HUES48 (cell line): ENCODE measurements around the gene PDE4B.

ENCODE experiments used
- H3K27ac ChIP-seq: one replicate; pipeline ENCODE4 v1.7.0; 2013; ENCODE audit warnings: low read depth, low read length, inconsistent platforms
- H3K27me3 ChIP-seq: 2 replicates; pipeline ENCODE4 v1.6.1; 2013; ENCODE audit warnings: mild to moderate bottlenecking, low read length; ENCODE audit not compliant: control insufficient read depth, insufficient read depth
- H3K36me3 ChIP-seq: 2 replicates; pipeline ENCODE4 v1.6.1; 2013; ENCODE audit warnings: low read length; ENCODE audit not compliant: control insufficient read depth, insufficient read depth
- H3K4me1 ChIP-seq: 2 replicates; pipeline ENCODE4 v1.6.1; 2013; ENCODE audit warnings: mild to moderate bottlenecking, low read length; ENCODE audit not compliant: control insufficient read depth, insufficient read depth
- H3K4me3 ChIP-seq: 2 replicates; pipeline ENCODE4 v1.5.1; 2013; ENCODE audit warnings: mild to moderate bottlenecking, low read depth, low read length
- H3K9ac ChIP-seq: 2 replicates; pipeline ENCODE4 v1.6.1; 2013; ENCODE audit warnings: mild to moderate bottlenecking, low read depth, low read length, moderate library complexity
- H3K9me3 ChIP-seq: 2 replicates; pipeline ENCODE4 v1.6.1; 2013; ENCODE audit warnings: low read length; ENCODE audit not compliant: control insufficient read depth, insufficient read depth

PDE4B gene

DNA sequence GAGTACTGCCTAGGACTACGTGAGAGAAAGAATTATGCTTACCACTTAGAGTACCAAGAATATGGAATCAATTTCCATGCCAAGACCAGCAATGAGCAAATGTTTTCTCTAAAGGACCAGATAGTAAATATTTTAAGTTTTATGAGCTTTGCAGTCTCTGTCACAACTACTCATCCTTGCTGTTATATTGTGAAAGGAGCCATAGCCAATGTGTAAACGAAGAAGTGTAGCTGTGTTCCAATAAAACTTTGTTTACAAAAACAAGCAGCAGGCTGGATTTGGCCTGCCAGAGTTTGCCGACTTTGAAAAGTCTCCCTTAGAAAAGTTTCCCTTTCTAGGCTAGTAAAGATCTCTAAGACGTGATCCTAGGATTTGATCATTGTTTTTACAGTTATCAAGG is 128.8 kb downstream of the PDE4B start:
- Histone ChIP-seq H3K9ac (no peak overlapping the region), H3K27ac (no peak overlapping the region), H3K4me3 (no peak overlapping the region), H3K4me1 (no peaks in the 10 kb centered on the region), H3K27me3 (no peaks in the 10 kb centered on the region), H3K9me3 (no peaks in the 10 kb centered on the region), H3K36me3 (no peaks in the 10 kb centered on the region)

DNA sequence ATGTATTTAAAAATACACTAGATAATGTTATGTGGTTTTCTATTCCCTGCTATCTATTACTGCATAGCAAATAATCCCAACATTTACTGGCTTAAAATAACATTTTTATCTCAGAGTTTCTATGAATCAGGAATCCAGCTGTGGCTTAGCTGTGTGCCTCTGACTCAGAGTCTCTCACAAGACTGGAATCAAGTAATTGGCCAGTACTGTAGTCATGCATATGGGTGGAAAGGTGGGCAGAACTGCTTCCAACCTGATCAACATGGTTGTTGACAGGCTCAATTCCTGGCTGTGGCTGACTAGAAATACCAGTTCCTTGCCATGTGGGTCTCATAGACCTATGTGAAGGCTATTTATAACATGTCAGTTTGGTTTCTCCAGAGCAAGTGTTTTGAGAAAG is 131.8 kb downstream of the PDE4B start:
- H3K36me3 ChIP-seq = no peaks in the 10 kb centered on the region
- H3K9me3 ChIP-seq = no peaks in the 10 kb centered on the region
- no peak overlapping the region for H3K9ac ChIP-seq
- H3K27me3 ChIP-seq = no peaks in the 10 kb centered on the region
- H3K4me1 ChIP-seq = no peaks in the 10 kb centered on the region
- H3K4me3 ChIP-seq = no peak overlapping the region
- no peak overlapping the region for H3K27ac ChIP-seq

DNA sequence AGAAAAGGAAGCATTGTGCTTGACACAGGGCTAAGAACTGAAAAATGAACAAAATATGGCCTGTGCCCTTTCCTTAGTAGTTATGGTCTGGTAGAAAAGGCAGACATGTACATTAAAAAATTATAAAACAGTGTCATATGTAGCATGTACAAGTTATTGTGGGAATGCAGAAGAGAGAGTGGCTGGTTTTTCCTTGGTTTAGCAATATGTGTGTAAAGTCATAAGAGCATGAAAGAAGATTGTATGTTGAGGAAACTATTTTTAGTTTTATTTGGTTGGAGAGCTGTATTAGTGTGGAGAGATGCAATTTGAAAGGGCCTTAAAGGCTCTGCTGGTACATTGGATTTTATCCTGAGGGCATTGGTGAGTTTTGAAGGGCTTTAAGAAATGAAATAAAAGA is 145.8 kb downstream of the PDE4B start:
- no peaks in the 10 kb centered on the region for H3K36me3 ChIP-seq
- no peaks in the 10 kb centered on the region for H3K27me3 ChIP-seq
- no peak overlapping the region for H3K27ac ChIP-seq
- H3K4me3 ChIP-seq = no peak overlapping the region
- no peaks in the 10 kb centered on the region for H3K4me1 ChIP-seq
- H3K9ac ChIP-seq = no peak overlapping the region
- no peaks in the 10 kb centered on the region for H3K9me3 ChIP-seq

DNA sequence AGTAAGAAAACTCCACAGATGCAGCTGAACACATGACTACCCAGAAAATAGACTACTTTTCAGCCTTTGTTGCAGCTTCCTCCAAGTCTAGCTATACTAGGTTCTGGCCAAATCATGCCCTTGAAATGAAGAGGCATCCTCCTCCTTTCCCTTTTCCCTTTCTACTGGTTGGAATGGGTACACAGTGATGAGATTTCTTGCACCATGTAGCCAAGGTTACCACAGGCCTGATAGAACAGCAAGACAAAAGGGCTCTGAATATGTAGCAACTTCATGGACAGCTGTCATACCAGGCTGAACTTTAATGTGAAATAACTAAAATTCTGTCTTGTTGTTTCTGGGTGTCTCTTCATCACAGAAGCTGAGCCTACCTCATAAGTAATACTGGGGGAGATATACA is 146.5 kb downstream of the PDE4B start:
- Histone ChIP-seq H3K36me3 (no peaks in the 10 kb centered on the region), H3K9ac (no peak overlapping the region), H3K27me3 (no peaks in the 10 kb centered on the region), H3K4me3 (no peak overlapping the region), H3K4me1 (no peaks in the 10 kb centered on the region), H3K9me3 (no peaks in the 10 kb centered on the region), H3K27ac (no peak overlapping the region)

DNA sequence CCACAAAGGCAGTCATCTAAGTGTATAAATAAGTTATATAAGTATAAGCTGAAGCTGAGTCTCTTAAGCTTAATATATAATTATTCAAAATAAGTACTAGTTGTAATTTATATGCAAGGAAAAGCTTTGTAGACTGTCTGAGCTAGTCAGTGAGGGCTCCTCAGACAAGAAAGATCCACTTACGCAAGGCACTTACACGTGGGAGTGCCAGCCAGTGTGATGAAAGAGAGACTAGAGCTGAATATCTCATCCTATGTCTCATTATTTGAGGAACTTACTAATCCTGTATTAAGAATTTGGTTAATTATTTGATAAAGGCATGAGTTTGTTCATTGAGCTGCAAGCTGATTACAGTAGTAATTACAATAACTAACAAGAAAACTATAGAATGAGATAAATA is 146.9 kb downstream of the PDE4B start:
- Histone ChIP-seq H3K9me3 (no peaks in the 10 kb centered on the region), H3K36me3 (no peaks in the 10 kb centered on the region), H3K9ac (no peak overlapping the region), H3K4me3 (no peak overlapping the region), H3K27ac (no peak overlapping the region), H3K4me1 (no peaks in the 10 kb centered on the region), H3K27me3 (no peaks in the 10 kb centered on the region)

DNA sequence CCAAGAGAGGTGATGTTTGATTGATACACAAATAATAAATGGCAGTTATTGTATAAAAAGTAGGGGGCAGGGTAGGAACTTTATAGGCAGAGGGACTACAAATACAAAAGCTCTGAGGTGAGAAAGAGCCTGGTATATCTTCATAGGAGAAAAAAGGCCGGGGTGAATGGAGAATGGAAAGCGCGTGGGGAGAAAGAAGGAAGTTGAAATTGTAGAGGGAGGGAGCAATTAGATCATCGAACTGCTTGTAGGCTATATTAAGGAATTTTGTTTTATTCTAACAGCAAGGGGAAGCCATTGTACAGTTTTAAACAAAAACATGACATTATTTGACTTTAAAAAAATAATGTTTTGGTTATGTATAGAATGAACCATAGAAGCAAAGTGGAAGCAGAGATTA is 147.4 kb downstream of the PDE4B start:
- Histone ChIP-seq H3K9me3 (no peaks in the 10 kb centered on the region), H3K9ac (no peak overlapping the region), H3K36me3 (no peaks in the 10 kb centered on the region), H3K27me3 (no peaks in the 10 kb centered on the region), H3K27ac (no peak overlapping the region), H3K4me1 (no peaks in the 10 kb centered on the region), H3K4me3 (no peak overlapping the region)

DNA sequence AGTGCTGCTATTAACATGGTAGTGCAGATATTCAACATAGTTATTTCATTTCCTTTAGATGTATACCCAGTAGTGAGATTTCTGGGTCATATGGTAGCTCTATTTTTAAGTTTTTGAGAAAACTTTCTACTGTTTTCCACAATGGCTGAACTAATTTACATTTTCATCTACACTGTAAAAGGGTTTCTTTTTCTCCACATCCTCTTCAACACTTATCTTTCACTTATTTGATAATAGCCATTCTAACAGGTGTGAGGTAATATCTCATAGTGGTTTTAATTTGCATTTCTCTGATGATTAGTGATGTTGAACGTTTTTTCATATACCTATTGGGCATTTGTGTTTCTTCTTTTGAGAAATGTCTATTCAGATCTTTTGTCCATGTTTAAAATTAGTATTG is 149.8 kb downstream of the PDE4B start:
- Histone ChIP-seq H3K9me3 (no peaks in the 10 kb centered on the region), H3K36me3 (no peaks in the 10 kb centered on the region), H3K9ac (no peak overlapping the region), H3K27me3 (no peaks in the 10 kb centered on the region), H3K4me3 (no peak overlapping the region), H3K4me1 (no peaks in the 10 kb centered on the region), H3K27ac (no peak overlapping the region)

DNA sequence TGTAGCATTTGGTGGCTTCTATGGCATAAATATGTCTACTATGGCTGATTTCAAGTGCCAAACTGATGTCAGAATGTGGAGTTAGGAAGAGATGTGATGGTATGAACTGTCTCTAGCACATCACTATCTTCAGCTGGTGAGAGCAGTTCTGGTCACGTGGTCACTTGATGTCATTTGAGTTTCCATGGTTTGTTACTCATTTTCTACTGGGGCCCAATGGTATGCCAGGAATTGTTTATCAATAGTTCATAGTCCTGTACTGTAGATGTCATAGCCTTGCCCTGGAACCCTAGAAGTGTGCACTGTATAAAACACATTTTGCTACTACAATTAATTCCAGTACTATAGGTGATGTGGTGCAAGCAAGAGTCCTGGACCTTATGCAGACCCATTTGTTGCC is 153.7 kb downstream of the PDE4B start:
- Histone ChIP-seq H3K27ac (no peak overlapping the region), H3K4me1 (no peaks in the 10 kb centered on the region), H3K36me3 (no peaks in the 10 kb centered on the region), H3K9me3 (no peaks in the 10 kb centered on the region), H3K9ac (no peak overlapping the region), H3K4me3 (no peak overlapping the region), H3K27me3 (no peaks in the 10 kb centered on the region)

DNA sequence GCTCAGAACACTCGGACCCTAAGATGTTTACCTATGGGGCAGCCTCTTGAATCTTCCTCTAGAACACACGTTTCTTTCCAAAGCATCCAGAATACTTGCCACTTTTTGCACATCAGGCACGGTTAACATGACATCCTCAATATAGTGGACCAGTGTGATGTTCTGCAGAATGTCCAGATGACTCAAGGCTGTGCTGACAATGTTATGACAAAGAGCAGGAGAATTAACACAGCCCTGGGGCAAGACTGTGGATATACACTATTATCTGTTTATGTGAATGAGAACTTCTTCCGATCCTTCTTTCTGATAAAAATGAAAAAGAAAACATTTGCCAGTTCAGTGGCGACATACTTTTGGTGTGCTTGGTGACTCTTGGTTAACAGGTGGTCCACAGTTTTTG is 154.3 kb downstream of the PDE4B start:
- Histone ChIP-seq H3K27ac (no peak overlapping the region), H3K36me3 (no peaks in the 10 kb centered on the region), H3K9me3 (no peaks in the 10 kb centered on the region), H3K4me1 (no peaks in the 10 kb centered on the region), H3K4me3 (no peak overlapping the region), H3K27me3 (no peaks in the 10 kb centered on the region), H3K9ac (no peak overlapping the region)

DNA sequence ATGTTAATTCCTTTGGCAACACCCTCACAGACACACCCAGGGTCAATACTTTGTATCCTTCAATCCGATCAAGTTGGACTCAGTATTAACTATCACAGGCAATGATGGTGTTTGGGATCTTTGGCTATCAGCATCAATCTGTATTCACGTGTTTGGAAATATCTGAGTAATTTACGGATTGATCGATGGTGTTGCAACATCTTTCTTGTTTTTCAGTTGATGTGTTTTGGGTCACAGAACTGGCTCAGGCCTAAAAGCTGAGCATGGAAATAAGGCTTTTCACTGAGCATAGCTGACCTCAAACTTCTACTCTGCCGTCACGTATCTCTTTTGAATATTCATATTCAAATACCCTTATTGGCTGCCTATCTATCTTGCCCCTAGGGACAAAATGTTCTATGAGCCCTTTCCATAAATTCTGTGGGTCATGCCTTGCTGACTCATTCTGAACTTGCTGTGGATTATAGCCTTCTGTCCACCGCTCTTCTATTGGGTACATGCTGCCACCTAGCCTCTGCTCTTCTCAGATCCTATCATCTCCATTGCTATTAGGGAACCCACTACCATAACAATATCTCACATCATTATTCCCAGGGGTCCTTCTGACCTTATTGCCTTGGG is 156.0 kb downstream of the PDE4B start:
- H3K9ac ChIP-seq = no peak overlapping the region
- no peaks in the 10 kb centered on the region for H3K4me1 ChIP-seq
- H3K27me3 ChIP-seq = no peaks in the 10 kb centered on the region
- H3K27ac ChIP-seq = no peak overlapping the region
- H3K4me3 ChIP-seq = no peak overlapping the region
- no peaks in the 10 kb centered on the region for H3K9me3 ChIP-seq
- H3K36me3 ChIP-seq = no peaks in the 10 kb centered on the region

DNA sequence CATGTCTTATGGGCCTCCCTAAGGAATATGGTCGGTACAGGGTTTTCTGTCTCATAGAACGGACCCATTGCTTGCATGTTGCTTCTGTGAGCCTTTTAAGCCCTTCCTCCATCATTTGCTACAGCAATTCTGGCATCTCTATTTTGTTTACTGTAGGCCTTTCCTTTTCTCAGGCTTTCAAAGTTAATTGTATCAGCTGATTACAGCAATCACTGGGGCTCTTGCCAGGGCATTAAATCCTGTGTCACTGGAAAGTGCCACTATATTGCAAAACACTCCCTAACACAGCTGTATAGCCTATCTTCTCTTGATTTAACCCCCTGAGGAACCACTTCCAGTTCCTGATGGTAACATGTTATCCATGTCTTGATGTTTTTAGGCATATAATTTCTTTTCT is 156.5 kb downstream of the PDE4B start:
- Histone ChIP-seq H3K36me3 (no peaks in the 10 kb centered on the region), H3K9ac (no peak overlapping the region), H3K4me1 (no peaks in the 10 kb centered on the region), H3K27ac (no peak overlapping the region), H3K9me3 (no peaks in the 10 kb centered on the region), H3K4me3 (no peak overlapping the region), H3K27me3 (no peaks in the 10 kb centered on the region)

DNA sequence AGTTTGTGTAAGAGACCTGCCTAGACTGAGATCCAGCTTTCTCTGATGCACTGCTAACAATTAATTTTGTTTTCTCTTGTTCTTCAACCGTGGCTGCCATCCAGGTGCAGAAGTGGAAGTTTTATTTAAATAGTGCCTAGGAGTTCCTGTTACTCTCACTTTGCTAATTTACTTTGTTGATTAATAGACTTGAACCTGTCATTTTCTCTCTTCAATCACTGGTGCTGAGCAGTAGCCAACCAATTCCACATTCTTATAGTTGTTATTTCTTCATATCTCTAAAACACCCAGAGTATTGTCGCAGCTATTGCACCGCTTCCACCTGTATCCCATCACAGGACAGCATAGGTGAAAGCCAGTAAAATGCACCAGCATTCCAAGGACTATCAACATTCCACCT is 157.2 kb downstream of the PDE4B start:
- no peak overlapping the region for H3K27ac ChIP-seq

More for the DNA sequence above, 157.2 kb downstream of the PDE4B start:
- H3K36me3 ChIP-seq = no peaks in the 10 kb centered on the region
- no peak overlapping the region for H3K4me3 ChIP-seq
- H3K4me1 ChIP-seq = no peaks in the 10 kb centered on the region
- no peak overlapping the region for H3K9ac ChIP-seq
- H3K27me3 ChIP-seq = no peaks in the 10 kb centered on the region
- H3K9me3 ChIP-seq = no peaks in the 10 kb centered on the region
